HG03135 (cell line): Measurements from ENCODE around the gene PNRC2.
"Not testable (repeated sequence)": the region's sequence is repeated elsewhere in the genome, so short reads cannot be mapped to it uniquely, and the experiment has no call there.

ENCODE experiments used
- ATAC-seq: cut with Tn5 transposase; IDR thresholded peaks from one replicate; pipeline ENCODE4 v1.9.1; 2021; ENCODE audit warnings: mild to moderate bottlenecking, moderate library complexity; ENCODE audit not compliant: unreplicated experiment

The PNRC2 gene

DNA sequence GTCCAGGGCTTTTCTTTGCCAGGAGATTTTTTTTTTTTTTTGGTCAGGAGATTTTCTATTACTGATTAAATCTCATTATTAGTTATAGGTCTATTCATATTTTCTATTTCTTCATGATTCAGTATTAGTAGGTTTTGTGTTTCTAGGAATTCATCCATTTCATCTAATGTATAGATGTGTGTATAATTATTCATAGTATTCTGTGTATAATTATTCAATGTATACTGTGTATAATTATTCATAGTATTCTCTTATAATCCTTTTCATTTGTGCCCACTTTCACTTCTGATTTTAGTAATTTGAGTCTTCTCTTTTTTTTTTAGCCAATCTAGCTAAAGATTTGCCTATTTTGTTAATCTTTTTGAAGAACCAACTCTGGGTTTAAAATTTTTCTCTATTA, 12.3 kb upstream of the PNRC2 start:
- ATAC-seq, result no peak

GRCh38 chr1:23953020-23953419, 6.6 kb upstream of the PNRC2 start:
- no peak for ATAC-seq

GRCh38 chr1:23957096-23957495, 2.5 kb upstream of the PNRC2 start:
- no peak for ATAC-seq

DNA sequence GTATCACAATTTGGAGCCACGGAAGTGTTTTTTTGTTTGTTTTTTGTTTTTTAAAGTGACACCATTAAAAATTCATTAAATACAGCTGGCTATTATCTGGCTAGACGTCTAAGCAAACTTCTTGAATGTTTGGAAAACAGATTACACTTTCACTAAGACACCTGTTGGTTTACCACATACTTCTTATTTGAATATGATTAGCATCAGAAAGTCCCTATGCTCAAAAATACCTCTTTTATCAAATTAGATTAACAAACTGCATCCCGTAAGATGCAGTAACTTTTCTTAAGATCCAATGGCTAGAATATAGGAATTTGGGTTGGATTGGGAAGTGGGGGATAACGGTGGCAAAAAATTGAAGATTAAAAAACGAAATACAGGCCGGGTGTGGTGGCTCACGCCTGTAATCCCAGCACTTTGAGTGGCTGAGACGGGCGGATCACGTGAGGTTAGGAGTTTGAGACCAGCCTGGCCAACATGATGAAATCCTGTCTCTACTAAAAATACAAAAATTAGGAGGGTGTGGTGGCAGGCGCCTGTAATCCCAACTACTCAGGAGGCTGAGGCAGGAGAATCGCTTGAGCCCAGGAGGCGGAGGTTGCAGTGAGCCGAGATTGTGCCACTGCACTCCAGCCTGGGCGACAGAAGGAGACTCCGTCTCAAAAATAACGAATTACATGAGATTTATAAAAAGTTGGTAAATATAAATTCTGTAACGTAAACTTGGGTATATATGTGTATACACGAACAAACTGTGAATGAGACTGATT, 1.4 kb upstream of the PNRC2 start:
- not testable (repeated sequence) for ATAC-seq

DNA sequence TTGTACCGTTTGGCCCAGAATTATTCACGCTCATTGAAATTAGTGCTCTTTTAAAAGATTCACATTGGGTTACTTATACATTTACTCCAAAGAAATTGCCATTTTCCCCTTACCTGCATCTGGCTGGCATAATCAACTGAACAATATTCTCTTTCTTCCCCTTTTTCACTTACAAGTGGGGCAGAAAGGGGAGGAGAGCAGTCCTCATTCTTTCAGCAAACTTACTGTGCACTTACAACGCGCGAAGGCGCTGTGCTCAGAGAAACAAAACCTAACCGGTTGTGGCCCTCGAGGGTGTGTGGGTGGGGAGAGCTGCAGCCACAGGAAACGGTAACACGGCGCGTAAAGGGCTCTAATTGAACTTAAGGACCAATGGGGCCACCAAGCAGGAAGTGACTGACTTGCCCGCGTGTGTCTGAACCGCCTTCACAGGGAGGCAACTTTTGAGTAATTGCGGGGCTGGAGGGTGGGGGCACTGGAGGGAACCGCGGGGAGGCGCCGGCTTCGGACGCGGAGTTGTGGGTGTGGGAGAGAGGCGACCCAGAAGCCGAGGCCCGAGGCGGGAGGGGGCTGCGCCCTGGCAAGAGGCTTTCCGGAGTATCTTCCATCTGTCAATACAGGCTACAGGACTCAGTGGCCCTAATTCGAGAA, 693 bp upstream of the PNRC2 start:
- ATAC-seq, result peak; percentile 64

DNA sequence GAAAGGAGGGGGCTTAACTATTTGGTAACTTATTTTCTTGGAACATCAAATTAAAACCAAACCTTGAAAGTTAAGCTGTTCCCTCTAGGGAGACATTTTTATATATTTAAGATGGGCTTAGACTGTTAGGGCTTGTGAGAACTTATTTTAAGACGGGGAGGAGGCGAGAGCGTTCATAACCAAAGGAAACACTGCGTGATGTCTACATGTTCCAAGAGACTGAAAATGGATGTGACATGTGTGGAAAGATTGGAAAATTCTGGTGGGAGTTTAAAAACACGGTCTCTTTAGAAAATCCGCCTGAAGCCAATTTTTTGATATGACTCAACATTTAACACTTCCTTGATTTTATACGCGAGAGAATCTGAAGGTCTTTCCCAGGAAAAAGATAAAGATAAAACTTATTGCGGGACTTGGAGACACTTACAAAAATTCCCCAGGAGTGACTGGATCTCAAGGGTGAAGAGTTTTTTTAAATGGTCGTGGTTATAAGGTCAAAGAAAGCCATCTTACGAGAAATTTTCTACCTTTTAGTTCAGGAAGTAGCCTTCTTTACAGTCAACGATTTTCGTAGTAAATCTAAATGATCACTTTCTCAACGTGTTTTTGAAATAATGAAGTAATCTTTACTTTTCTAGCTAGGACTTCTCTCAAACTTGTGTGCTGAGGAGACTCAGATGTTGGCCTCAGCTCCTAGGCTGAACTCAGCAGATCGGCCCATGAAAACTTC, 828 bp downstream of the PNRC2 start:
- ATAC-seq, result no peak

DNA sequence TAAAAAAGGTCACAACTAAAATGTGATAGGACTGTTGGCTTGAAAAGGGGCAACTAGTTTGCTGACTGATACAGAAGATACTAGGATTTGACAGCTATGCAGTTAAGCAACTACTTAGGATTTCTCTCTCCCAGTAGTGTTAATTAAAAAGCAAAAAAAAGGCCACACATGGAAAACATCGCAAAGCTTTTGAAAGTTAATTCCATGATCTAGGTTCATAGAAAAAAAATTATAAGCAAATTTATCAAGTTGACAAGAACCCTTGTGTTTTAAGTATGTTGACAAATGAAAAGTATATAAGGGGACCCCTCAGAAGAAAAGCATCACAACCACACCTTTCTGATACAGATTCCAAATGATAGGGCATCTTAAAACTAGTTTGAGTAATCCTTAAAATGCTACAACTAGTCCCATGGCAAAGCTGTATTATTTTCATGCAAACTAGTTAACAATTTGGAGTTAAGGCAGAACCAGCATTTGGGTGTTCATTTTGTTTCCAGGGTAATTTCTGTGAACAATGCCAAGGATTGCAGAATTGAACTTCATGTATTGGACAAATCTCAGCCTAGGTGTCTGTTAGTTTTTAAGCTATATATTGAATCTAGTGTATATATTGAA, 4.1 kb downstream of the PNRC2 start:
- no peak for ATAC-seq

DNA sequence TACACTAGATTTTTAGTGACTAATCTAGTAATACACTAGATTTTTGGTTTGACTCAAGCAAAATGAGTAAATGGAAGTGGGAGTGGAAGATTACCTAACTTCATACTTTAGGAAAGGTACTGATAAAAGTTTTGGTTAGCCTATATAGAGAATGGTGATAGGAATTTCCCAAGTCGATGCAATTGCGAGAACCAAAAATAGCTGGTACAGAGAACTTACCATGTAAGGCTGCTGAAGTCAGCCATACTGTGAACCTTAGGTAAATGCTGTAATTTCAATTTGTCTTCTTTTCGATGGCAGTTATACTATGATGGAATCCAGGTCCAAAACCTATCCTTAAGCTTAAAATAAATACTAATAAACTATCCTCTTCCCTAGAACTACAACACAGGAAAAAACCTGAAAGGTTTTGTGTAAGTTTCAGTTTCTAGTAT, 4.6 kb downstream of the PNRC2 start:
- no peak for ATAC-seq

- ATAC-seq, result no peak
Measured at GRCh38 chr1:23964790-23965740, 5.4 kb downstream of the PNRC2 start.

DNA sequence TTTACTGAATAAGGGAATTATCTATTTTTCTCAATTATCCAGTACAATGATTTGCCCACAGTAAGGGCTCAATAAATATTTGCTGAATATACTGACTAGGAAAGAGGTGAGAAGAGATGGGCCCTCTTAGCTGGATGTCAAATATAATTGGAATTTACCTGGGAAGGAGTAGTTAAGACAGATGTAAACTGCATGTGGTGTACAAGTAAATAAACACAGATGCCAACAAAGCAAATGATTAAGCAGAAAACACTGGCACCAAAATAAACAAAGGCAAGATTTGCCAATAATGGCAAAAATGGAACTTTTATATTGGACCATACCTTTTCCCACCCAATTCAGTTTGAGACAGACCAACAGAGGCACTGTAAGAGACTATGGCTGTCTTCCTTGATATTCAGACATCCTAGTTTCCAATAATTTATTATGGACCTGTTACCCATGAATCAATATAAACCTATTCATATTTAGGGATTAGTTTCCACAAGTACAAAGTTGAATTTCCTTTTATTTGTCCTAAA, 7.4 kb downstream of the PNRC2 start:
- no peak for ATAC-seq

- ATAC-seq, result no peak
Measured at GRCh38 chr1:23967871-23968270, 8.2 kb downstream of the PNRC2 start.

- no peak for ATAC-seq
Measured at GRCh38 chr1:23977187-23977853, 17.7 kb downstream of the PNRC2 start.

DNA sequence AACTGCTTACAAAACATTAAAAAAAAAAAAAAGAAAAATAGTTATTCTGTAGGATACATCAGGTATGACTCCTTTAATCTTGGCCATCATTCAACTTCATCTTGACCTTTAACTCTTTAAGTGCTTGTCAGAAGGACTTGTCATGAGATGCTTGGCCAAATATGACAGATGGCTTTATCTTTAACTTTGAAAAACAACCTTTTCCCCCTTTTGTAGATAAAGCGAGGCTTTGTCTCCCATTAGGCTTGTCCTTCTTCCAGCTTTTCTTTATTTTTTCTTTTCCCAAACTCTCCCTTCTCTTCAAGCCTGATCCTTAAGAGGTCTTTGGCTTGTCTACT, 18.2 kb downstream of the PNRC2 start:
- no peak for ATAC-seq

GRCh38 chr1:23978805-23979204, 19.2 kb downstream of the PNRC2 start:
- ATAC-seq, result no peak

GRCh38 chr1:23979387-23979880, 19.8 kb downstream of the PNRC2 start:
- ATAC-seq, result no peak

- ATAC-seq, result peak; percentile 86
Measured at GRCh38 chr1:23979881-23980727, 20.5 kb downstream of the PNRC2 start, which contains the start of gene SRSF10. TSS of gene SRSF10 (minus strand) at chr1:23980327. CDS start at chr1:23980255, 72 bp downstream.

DNA sequence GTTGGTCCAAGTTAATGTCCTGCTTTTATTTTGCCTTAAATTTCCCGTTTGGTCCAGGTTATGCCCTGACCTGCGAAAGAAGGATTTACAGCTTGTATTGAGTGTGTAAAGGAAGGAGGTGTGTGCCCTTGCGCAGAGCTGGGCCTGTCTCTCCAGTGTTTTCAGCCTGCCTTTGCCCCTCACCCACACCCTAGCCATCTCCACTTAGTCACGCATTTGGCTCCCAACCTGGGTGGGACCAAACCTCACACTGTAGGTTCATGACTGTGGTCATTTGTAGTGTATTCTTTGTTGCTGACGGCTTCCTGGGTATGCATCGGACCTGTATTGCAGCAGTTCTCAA, 21.1 kb downstream of the PNRC2 start:
- ATAC-seq, result no peak

- ATAC-seq, result no peak
Measured at GRCh38 chr1:23984417-23985186, 25.0 kb downstream of the PNRC2 start.
